EH (cell line): Measurements from ENCODE around the gene TOMM20.

Source experiments
- DNase-seq: peaks from one replicate; pipeline ENCODE4 v3.0.0-alpha.2; 2015; ENCODE audit warnings: low read depth

TOMM20 gene

DNA sequence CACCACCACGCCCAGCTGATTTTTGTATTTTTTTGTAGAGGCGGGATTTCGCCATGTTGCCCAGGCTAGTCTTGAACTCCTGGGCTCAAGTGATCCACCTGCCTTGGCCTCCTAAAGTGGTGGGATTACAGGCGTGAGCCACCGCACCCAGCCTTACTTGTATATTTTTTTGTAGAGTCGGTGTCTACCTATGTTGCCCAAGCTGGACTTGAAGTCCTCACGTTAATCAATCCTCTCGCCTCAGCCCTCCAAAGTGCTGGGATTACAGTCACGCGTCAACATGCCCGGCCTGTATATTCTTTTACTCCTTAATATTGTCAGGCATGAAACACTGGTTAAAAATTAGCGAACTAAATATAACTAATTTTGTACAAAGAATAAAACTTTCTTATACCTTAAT lies 5.5 kb upstream of the TOMM20 start:
- DNase-seq = no peak

GRCh38 chr1:235133086-235133485 lies 4.4 kb upstream of the TOMM20 start:
- no peak for DNase-seq

DNA sequence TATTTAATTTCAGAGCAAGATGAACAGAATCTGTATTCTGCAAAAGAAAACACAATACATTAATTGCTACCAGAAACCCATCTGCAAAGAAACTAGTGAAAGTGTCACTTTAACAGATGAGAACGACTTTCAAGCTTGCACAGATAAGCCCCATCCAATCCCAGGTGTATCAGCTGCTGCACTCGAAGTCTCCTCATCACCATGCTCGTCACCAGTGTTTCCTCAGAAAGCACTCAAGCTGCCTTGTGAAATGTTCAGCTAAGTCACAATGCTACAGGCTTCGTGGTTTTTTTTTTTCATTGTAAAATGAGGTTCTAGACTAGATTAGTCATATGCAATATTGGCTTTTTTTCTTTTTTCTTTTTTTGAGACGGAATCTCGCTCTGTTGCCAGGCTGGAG lies 3.3 kb upstream of the TOMM20 start:
- DNase-seq = no peak

DNA sequence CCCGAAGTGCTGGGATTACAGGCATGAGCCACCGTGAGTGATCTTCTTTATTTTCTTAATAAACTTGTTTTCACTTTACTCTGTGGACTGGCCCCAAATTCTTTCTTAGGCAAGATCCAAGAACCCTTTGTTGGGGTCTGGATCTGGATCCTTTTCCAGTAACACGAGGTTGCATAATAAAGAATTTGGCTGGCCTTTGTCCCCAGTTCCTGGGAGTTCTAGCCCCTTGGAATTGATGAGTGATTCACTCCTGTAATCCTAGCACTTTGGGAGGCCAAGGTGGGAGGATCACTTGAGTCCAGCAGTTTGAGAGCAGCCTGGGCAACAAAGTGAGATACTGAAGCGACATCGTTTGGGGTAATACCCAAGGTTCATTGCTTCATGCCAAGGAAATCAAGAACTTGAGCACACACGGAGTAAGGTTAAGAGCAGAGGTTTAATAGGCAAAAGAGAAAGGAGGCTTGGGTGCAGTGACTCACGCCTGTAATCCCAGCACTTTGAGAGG lies 2.2 kb upstream of the TOMM20 start:
- DNase-seq = no peak

GRCh38 chr1:235129774-235130570 lies 1.3 kb upstream of the TOMM20 start:
- no peak for DNase-seq

DNA sequence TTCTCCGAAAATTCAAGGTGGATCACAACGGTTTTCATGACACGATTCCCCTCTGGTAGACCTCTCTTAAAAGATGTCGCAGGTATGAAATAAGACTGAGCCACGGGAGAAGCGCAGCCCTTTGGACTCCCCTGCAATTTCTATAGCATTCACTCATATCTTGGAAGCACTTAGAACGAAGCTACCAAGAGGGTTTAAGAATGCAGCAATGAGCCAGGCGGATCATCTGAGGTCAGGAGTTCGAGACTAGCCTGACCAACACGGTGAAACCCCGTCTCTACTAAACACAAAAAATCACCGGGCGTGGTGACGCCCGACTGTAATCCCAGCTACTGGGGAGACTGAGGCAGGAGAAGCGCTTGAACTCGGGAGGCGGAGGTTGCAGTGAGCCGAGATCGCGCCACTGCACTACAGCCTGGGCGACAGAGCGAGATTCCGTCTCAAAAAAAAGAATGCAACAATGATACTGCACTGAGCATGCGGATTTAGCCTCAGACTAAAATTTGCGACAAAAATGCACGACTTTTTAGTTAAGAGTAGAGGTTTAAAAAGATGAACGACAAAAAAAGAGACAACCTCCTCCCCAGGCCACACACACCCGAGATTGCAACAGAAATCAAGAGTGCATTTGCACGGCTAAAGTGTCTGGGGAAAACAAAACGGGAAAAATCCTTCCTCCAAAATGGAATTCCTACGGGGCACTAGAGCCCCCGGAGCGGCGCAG lies 743 bp downstream of the TOMM20 start:
- peak; percentile 25 for DNase-seq

GRCh38 chr1:235127203-235127602 lies 1.4 kb downstream of the TOMM20 start:
- no peak for DNase-seq

DNA sequence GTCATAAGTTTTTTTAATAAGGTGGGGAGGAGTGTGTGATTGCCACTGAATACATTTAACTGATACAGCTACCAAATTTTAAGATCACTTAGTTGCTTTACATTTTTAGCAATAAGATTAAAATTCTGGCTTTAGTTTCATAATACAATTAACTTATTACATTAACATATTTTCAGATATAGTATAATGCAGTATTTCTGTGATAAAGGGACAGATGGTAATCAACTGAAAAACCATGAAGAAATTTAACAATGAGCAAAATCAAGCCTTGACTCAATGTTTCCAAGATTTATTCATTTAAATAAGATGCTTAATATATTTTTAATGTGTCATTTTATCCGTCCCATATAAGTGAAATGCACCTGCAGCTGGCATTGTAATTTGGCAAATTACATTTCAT lies 4.0 kb downstream of the TOMM20 start:
- no peak for DNase-seq

DNA sequence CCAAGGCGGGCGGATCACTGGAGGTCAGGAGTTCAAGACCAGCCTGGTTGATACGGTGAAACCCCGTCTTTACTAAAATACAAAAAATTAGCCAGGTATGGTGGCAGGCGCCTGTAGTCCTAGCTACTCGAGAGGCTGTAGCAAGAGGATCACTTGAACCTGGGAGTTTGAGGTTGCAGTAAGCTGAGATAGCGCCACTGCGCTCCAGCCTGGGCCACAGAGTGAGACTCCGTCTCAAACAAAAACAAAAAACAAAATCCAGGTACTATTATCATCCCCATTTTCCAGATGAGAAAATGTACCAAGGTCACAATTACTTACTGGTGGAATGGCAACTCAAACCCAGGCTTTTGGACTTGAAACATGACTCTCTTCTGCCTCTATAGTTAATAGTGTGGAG lies 4.5 kb downstream of the TOMM20 start:
- no peak for DNase-seq

DNA sequence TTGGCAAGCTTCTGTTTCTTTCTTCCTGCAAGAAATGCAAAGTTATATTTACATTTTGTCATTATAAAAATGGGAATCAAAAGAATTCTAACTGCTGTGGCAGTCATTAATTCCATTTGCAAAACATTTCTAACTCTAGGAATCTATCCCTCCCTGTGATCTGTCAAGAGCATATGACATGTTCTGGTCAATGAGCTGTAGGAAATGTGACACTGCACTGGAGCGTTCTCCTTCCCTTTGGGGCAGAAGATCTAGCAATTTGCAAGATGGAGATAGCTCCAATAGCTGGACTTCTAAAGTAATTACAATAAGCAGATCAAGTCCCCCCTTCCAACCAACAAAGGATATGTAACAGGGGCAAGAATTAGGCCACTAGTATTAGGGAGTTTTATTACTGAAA lies 6.3 kb downstream of the TOMM20 start:
- DNase-seq = no peak

- DNase-seq = no peak
These were observed 15.3 kb downstream of the TOMM20 start for GRCh38 chr1:235113183-235113917.

DNA sequence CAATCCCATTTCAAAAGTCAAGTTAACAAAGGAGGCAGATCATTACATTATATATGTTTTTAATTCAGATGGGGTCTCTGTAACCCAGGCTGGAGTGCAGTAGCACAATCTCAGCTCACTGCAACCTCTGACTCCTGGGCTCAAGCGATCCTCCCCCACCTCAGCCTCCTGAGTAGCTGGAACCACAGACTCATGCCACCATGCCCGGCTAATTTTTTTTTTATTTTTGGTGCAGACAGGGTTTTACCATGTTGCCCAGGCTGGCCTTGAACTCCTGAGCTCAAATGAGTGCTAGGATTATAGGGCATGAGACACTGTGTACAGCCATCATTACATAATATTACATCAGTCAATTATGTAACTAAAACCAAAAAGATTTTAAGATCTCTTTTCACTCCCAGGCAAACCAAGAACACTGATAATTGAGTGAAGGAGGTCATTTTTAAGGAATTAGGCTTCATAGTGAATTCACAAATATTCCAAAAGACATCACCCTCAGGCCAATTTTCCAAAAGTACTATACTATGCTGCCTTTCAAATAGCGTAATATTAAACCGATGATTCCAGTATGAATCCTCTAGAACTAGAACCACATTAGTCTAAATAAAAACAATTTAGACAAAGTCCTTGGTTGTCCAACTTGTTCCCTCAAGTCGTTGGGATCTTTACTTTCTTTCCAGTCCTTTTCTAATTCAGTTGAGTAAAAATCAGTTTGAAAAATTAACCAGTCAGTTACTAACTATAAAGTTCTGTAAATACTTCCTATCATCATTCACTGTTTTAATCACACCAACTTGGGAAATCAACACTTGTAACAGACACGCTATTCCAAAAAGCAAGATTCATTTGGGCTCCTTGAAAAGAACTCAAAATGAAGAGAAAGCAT lies 16.1 kb downstream of the TOMM20 start:
- DNase-seq = no peak

GRCh38 chr1:235111107-235111506 lies 17.5 kb downstream of the TOMM20 start:
- no peak for DNase-seq

DNA sequence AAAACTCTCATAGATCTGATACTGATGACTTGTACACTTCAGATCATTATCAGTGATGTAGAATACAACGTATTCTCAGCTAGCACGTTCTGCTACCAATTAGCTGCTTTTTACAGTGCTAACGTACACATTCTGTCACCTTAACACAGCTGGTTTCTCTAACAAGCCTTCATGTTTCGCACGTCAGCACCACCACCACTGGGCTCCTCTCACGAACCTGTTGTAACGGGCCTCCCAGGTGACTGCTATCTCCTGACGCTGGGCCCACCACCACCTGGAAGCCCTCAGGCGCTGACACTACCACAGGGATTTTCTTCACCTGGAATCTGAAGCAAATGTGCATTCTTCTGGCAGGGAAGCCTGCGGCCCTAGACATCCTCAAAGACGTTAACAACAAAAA lies 19.8 kb downstream of the TOMM20 start:
- DNase-seq = no peak

DNA sequence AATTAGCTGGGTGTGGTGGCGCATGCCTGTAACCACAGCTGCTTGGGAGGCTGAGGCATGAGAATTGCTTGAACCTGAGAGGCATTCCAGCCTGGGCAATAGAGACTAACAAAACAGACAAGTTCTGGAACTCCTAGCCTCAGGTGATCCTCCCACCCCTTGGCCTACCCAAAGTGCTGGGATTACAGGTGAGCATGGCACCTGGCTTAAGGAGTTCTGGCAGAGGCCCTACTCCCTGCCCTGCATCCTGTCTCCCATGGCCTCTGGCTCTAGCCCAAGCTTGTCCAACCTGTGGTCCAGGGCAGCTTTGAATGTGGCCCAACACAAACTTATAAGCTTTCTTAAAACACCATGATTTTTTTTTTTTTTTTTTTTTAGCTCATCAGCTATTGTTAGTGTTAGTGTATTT lies 20.4 kb downstream of the TOMM20 start:
- DNase-seq = no peak

- no peak for DNase-seq
These were observed 21.1 kb downstream of the TOMM20 start for GRCh38 chr1:235107368-235108184.

GRCh38 chr1:235106457-235106856 lies 22.2 kb downstream of the TOMM20 start:
- DNase-seq = no peak

GRCh38 chr1:235105051-235106043 lies 23.3 kb downstream of the TOMM20 start:
- DNase-seq = peak; percentile 54

DNA sequence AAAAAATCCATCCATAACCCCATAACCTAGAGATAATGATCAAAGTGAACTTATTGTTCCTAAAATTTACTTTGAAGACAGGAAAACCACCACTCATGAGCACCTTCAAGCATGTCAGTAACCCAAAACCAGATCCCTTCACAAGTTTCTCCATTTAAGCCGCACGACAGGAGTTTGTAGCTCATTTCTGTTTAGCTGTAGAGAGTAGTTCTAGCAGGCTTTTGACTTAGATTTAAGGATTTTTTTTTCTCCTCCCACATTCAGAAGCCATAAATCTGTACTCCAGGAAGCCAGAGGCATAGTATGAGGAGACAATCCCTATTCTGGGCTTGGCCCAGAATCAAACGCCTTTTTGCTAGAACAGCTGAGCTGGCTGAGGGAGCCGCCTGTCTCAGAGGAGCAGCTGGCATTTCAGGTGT lies 25.6 kb downstream of the TOMM20 start:
- DNase-seq = no peak

DNA sequence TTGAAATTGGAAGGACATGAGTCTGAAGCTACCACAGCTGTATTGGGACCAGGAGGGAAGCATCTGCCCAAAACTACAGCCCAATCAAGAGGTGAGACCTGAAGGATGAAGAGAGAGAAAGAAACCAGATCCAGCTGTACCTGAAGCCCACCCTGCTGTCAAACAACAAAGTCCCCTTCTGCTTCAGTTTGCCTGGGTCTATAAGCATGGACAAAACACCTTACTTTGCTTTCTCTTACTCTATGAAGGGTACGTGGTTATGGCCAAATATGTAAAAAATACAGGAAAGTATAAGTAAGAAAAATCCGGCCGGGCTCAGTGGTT lies 26.4 kb downstream of the TOMM20 start:
- DNase-seq = no peak
